Panc1 (cell line): ENCODE measurements around the gene B4GALNT1. TPM values are rescaled to one million over a fixed set of nuclear protein-coding genes. Genes with fewer than 3 reads are reported as not detected.

Experiments
- ATAC-seq: fragments of 200-7000 bp; cut with Tn5 transposase; 2 replicates; pipeline ENCODE4 v1.9.1; 2020; ENCODE audit warnings: mild to moderate bottlenecking, moderate library complexity
- BruUV-seq: library from RNA; stranded (reverse); fragments of 400-500 nt; replicated peaks from 2 replicates; lab custom pipeline; 2021; lab: Mats Ljungman, UMichigan
- CTCF ChIA-PET: fragments of 300-600 bp; sonication (Branson Sonifier 250); formaldehyde crosslinking; loops from one replicate; lab custom pipeline; 2022; ENCODE audit warnings: antibody characterized with exemption; lab: Charles Lee
- POLR2A ChIA-PET: fragments of 300-600 bp; sonication (Branson Sonifier 250); formaldehyde crosslinking; loops from one replicate; lab custom pipeline; 2022; ENCODE audit warnings: antibody characterized with exemption; lab: Charles Lee
- DNase-seq: peaks from one replicate; pipeline ENCODE4 v3.0.0-alpha.2; 2010; ENCODE audit warnings: low read depth, low spot score
- H3K27ac ChIP-seq: 2 replicates; pipeline ENCODE4 v1.5.1; 2011; ENCODE audit warnings: mild to moderate bottlenecking, low read length, inconsistent platforms
- H3K27me3 ChIP-seq: fragments of 200-500 bp; sonication (Bioruptor generic); 2 replicates; pipeline ENCODE4 v1.6.0; 2014; ENCODE audit warnings: low read length, inconsistent platforms; ENCODE audit not compliant: control insufficient read depth, insufficient read depth
- H3K36me3 ChIP-seq: fragments of 200-500 bp; sonication (Bioruptor generic); 2 replicates; pipeline ENCODE4 v1.5.1; 2014; ENCODE audit warnings: inconsistent platforms, mild to moderate bottlenecking, low read length, moderate library complexity; ENCODE audit not compliant: control insufficient read depth, insufficient read depth
- H3K4me1 ChIP-seq: 2 replicates; pipeline ENCODE4 v1.5.1; 2011; ENCODE audit warnings: inconsistent platforms, mild to moderate bottlenecking, low read length, moderate library complexity; ENCODE audit not compliant: control insufficient read depth, insufficient read depth
- H3K4me3 ChIP-seq, 2 experiments: 2 replicates each; pipeline ENCODE4 v1.5.1; 2011 to 2012; ENCODE audit warnings: low read depth in 2 of 2, low read length in 2 of 2, mild to moderate bottlenecking in 2 of 2, inconsistent platforms in 1 of 2, moderate library complexity in 1 of 2
- H3K9me3 ChIP-seq: fragments of 200-500 bp; sonication (Bioruptor generic); 2 replicates; pipeline ENCODE4 v1.5.1; 2014; ENCODE audit warnings: low read depth, mild to moderate bottlenecking, inconsistent platforms, low read length, moderate library complexity; ENCODE audit not compliant: control insufficient read depth, insufficient read depth
- CTCF ChIP-seq: fragments of 450-650 bp; IDR thresholded peaks from 2 replicates; pipeline ENCODE4 v1.5.1; 2017; ENCODE audit warnings: mild to moderate bottlenecking
- POLR2AphosphoS5 ChIP-seq: IDR thresholded peaks from 2 replicates; pipeline ENCODE4 v1.6.1; 2012; ENCODE audit warnings: mild to moderate bottlenecking, low read depth, low read length, moderate library complexity
- REST ChIP-seq, 2 experiments: IDR thresholded peaks; 2 replicates each; pipeline ENCODE4 v1.6.1; 2011 to 2012; ENCODE audit warnings: low read depth in 2 of 2, control low read depth in 1 of 2, low read length in 1 of 2, mild to moderate bottlenecking in 1 of 2, moderate library complexity in 1 of 2; ENCODE audit not compliant: insufficient read depth in 1 of 2
- SIN3A ChIP-seq: IDR thresholded peaks from 2 replicates; pipeline ENCODE4 v1.6.1; 2012; ENCODE audit warnings: low read depth, mild to moderate bottlenecking, low read length, moderate library complexity, borderline replicate concordance; ENCODE audit not compliant: insufficient read depth
- TCF7L2 ChIP-seq: IDR thresholded peaks from 2 replicates; pipeline ENCODE4 v1.6.1; 2011; ENCODE audit warnings: mild to moderate bottlenecking, low read depth, low read length, inconsistent platforms
- in situ Hi-C: cut with HindIII; loops from 2 replicates; pipeline ENCODE4 v1.10.0; 2016; ENCODE audit warnings: low sequenced_read_pairs, low pct_unique_long_range_greater_than_20kb
- intact Hi-C: fragments of 100-400 bp; cut with micrococcal nuclease; formaldehyde crosslinking; loops from one replicate; pipeline ENCODE4 v1.10.0; 2022; ENCODE audit not compliant: unreplicated experiment
- total RNA-seq: library from RNA; stranded (reverse); gene quantifications from one replicate; pipeline ENCODE4 v1.2.1, GENCODE V29; 2021; ENCODE audit not compliant: unreplicated experiment

B4GALNT1 gene
- total RNA-seq, 1 experiment from 2014 or later: 48.6 TPM

- ChIA-PET POLR2A (no interaction called here), CTCF (no interaction called here)
- 0 out of 2 replicates have a peak, but pooled peaks cover 3% of the 10 kb centered on the region for H3K36me3 ChIP-seq
- no peaks in the 10 kb centered on the region for H3K9me3 ChIP-seq
- peak overlapping the region; percentile 51 to 82 for H3K4me3 ChIP-seq
- BruUV-seq: no TSS peak
- TF ChIP-seq TCF7L2: no peak
- H3K27ac ChIP-seq: peak overlapping the region; percentile 64
- ATAC-seq: peak; percentile 62
- intact Hi-C loops: no loop called here
- DNase-seq: no peak
- no peaks in the 10 kb centered on the region for H3K27me3 ChIP-seq
- peaks cover 14% of the 10 kb centered on the region for H3K4me1 ChIP-seq
- in situ Hi-C loops: no loop called here
Observed at GRCh38 chr12:57604992-57605810, 27.8 kb downstream of the B4GALNT1 start.

GRCh38 chr12:57604454-57604991 is 28.5 kb downstream of the B4GALNT1 start, which contains the start of gene DTX3:
Gene DTX3, plus strand, starts transcription at chr12:57604824. Its CDS starts 1,694 bp downstream, at chr12:57606518.
- Histone ChIP-seq H3K27ac (peak within 1 kb of the TSS; percentile 85), H3K4me3 (peak within 1 kb of the TSS; percentile 51 to 82), H3K9me3 (no peaks in the 10 kb centered on the region), H3K36me3 (0 out of 2 replicates have a peak, but pooled peaks cover 3% of the 10 kb centered on the region), H3K27me3 (no peaks in the 10 kb centered on the region), H3K4me1 (peaks cover 14% of the 10 kb centered on the region)
- ChIA-PET POLR2A (no interaction called here), CTCF (interaction anchor here (0.6 kb wide), 1 partner anchor 31 kb away, joined by 4 read pairs; no protein-coding TSS in a partner anchor)
- ATAC-seq: peak; percentile 69
- intact Hi-C loops (no loop called here), in situ Hi-C loops (no loop called here)
- TF ChIP-seq SIN3A (no peak), CTCF (no peak), TCF7L2 (no peak), REST (IDR thresholded peaks at IDR 0.05; ENCODE audit: insufficient read depth in 1 of 2, low read depth in 2 of 2, low read length in 1 of 2) (no peak), POLR2AphosphoS5 (no peak)
- no TSS peak for BruUV-seq
- no peak for DNase-seq
